HG02678 (cell line): ENCODE data around the gene SLC35F2.

Experiments
- ATAC-seq: cut with Tn5 transposase; IDR thresholded peaks from one replicate; pipeline ENCODE4 v1.9.1; 2021; ENCODE audit warnings: mild to moderate bottlenecking, moderate library complexity; ENCODE audit not compliant: unreplicated experiment

Gene SLC35F2

GRCh38 chr11:107743191-107743590 lies 115.4 kb downstream of the SLC35F2 start:
- ATAC-seq: no peak

DNA sequence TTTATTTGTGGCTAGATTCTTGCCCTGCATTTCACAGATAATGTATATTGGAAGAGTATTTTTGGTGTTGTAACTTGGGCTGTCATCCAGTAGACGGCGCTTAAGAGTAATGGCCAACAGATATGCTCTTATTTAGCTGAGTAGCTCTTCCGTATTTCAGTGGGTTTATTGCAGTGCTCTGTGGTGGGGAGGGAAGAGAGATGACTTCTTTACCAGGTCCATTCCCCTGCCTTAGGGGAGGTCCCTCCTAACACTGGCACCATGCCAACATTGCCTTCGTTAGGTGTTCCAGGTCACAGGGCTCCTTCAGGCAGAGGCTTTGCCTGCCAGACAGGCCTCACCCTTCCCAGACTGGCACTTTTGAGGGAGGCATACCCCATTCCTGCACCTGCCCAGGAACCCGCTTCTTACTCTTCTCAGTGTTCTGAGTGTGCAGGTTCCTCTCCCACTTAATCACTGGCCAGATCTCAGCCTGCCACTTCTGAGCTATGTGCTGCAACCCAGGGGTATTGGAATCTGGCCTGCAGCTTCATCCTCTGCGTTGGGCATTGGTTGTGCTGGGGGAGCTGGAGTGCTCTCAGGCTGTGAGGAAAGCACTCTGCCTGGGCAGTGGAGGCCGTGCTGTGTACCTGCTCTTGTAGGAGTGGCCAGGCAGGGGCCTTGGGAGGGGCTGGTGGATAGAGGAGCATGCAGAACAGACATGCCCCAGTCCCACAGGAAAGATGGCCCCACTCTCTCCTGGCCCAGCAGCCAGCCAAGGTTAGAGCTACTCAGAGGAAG lies 117.4 kb downstream of the SLC35F2 start:
- peak; percentile 90 for ATAC-seq
